Astrocyte (in vitro differentiated cells and primary cell): ENCODE results near the gene PACS2.

Experiments
- CTCF ChIP-seq: IDR thresholded peaks from 2 replicates; pipeline ENCODE4 v1.5.1; 2011; ENCODE audit warnings: low read depth, mild to moderate bottlenecking, inconsistent platforms, low read length, moderate library complexity; ENCODE audit not compliant: insufficient read depth
- EZH2 ChIP-seq: IDR thresholded peaks from 2 replicates; pipeline ENCODE4 v1.6.1; 2012; ENCODE audit warnings: mild to moderate bottlenecking, low read length, inconsistent platforms; ENCODE audit not compliant: insufficient read depth

GRCh38 chr14:105348169-105348944, 33.8 kb downstream of the PACS2 start:
- TF ChIP-seq CTCF = no peak
- no peak for TF ChIP-seq EZH2
